ENCODE data around the gene SPINT3.
A peak's percentile ranks its signal among the peaks of the same experiment; 100 is the strongest.
"Not testable (repeated sequence)": the region's sequence is repeated elsewhere in the genome, so short reads cannot be mapped to it uniquely, and the experiment has no call there.

Gene SPINT3

GRCh38 chr20:45501600-45501999 is 13.8 kb downstream of the SPINT3 start:
- no peak for DNase-seq

GRCh38 chr20:45500022-45500421 is 15.4 kb downstream of the SPINT3 start:
- DNase-seq = no peak

GRCh38 chr20:45497971-45498494 is 17.4 kb downstream of the SPINT3 start:
- no peak for DNase-seq

- no peak for DNase-seq
Measured at GRCh38 chr20:45496166-45496565, 19.3 kb downstream of the SPINT3 start.

GRCh38 chr20:45495501-45495941 is 19.9 kb downstream of the SPINT3 start:
- DNase-seq = no peak

- no peak for DNase-seq
Measured at GRCh38 chr20:45489083-45489531, 26.3 kb downstream of the SPINT3 start.

GRCh38 chr20:45487231-45487635 is 28.2 kb downstream of the SPINT3 start:
- no peak for DNase-seq

GRCh38 chr20:45485388-45485787 is 30.0 kb downstream of the SPINT3 start:
- no peak for DNase-seq

GRCh38 chr20:45484676-45485075 is 30.7 kb downstream of the SPINT3 start:
- DNase-seq = no peak

- no peak for DNase-seq
Measured at GRCh38 chr20:45479822-45480221, 35.6 kb downstream of the SPINT3 start.

GRCh38 chr20:45477530-45478148 is 37.8 kb downstream of the SPINT3 start:
- not testable (repeated sequence) for DNase-seq

GRCh38 chr20:45472286-45472685 is 43.1 kb downstream of the SPINT3 start:
- DNase-seq = not testable (repeated sequence)

- no peak for DNase-seq
Measured at GRCh38 chr20:45470937-45471336, 44.5 kb downstream of the SPINT3 start.

GRCh38 chr20:45470262-45470931 is 45.0 kb downstream of the SPINT3 start:
- peak; percentile 62 for DNase-seq

- peak; percentile 53 for DNase-seq
Measured at GRCh38 chr20:45469336-45470261, 45.8 kb downstream of the SPINT3 start, which contains the start of gene WFDC2. WFDC2 (plus strand) TSS chr20:45469753; CDS start chr20:45469782, 29 bp downstream.

- peak; percentile 76 for DNase-seq
Measured at GRCh38 chr20:45467861-45468260, 47.6 kb downstream of the SPINT3 start.

GRCh38 chr20:45467172-45467571 is 48.2 kb downstream of the SPINT3 start:
- no peak for DNase-seq

GRCh38 chr20:45465491-45466266 is 49.7 kb downstream of the SPINT3 start:
- no peak for DNase-seq

GRCh38 chr20:45463709-45464108 is 51.7 kb downstream of the SPINT3 start:
- no peak for DNase-seq

GRCh38 chr20:45462711-45463509 is 52.5 kb downstream of the SPINT3 start:
- DNase-seq = no peak

Data from NCI-H774 (cell line).